Left lung (tissue), 10 donors: ENCODE results near the gene ACACA. TPM values are rescaled to one million over a fixed set of nuclear protein-coding genes. Genes with fewer than 3 reads are reported as not detected.

ENCODE experiments used
- ATAC-seq: fragments of 200-7000 bp; cut with Tn5 transposase; one replicate; pipeline ENCODE4 v1.9.1; 2020; ENCODE audit warnings: moderate library complexity
- DNase-seq, 4 donors: peaks; one replicate each; pipeline ENCODE4 v3.0.0-alpha.2; 2013 to 2020
- H3K27ac ChIP-seq, 2 donors: fragments of 200-600 bp; sonication (generic) in 1 of 2; one replicate each; pipeline versions ENCODE4 v1.5.0 to v1.8.0; 2020 to 2021
- H3K27me3 ChIP-seq, 2 donors: fragments of 200-600 bp; sonication (generic) in 1 of 2; one replicate each; pipeline versions ENCODE4 v1.5.0 to v1.8.0; 2020 to 2021
- H3K36me3 ChIP-seq, 2 donors: fragments of 200-600 bp; sonication (generic) in 1 of 2; one replicate each; pipeline versions ENCODE4 v1.5.0 to v1.8.0; 2020 to 2021
- H3K4me1 ChIP-seq, 2 donors: fragments of 200-600 bp; one replicate each; pipeline ENCODE4 v1.8.0; 2021
- H3K4me3 ChIP-seq, 2 donors: fragments of 200-600 bp; sonication (generic) in 1 of 2; one replicate each; pipeline versions ENCODE4 v1.5.0 to v1.8.0; 2020 to 2021; ENCODE audit warnings: mild to moderate bottlenecking in 1 of 2
- H3K9me3 ChIP-seq, 2 donors: fragments of 200-600 bp; sonication (generic) in 1 of 2; one replicate each; pipeline versions ENCODE4 v1.5.0 to v1.8.0; 2020 to 2021
- CTCF ChIP-seq, 2 donors: fragments of 200-600 bp; sonication (generic) in 1 of 2; IDR thresholded peaks; one replicate each; pipeline versions ENCODE4 v1.5.0 to v1.8.0; 2021; ENCODE audit warnings: antibody characterized with exemption in 2 of 2
- intact Hi-C, 2 donors: fragments of 100-400 bp; cut with DNase I; formaldehyde crosslinking; loops; one replicate each; pipeline versions ENCODE4 v1.11.2 to v1.14.2; 2022
- polyA plus RNA-seq, 6 donors: library from polyadenylated mRNA; unstranded; fragments of 120-200 nt; gene quantifications; one replicate each; pipeline ENCODE4 v1.2.1, GENCODE V29; 2013; ENCODE audit not compliant: insufficient read length in 6 of 6
- total RNA-seq, 2 donors: library from RNA; stranded (reverse); fragmentation: NEBNext Ultra II Directional; extraction: Animal tissue kit (Norgen Biotek cat#: 25700); gene quantifications; one replicate each; pipeline ENCODE4 v1.2.1, GENCODE V29; 2021
- donor health status: DM: no; HTN: yes; CAD: no.
- donor health status: DM: no; HTN: no; CAD: no.

The ACACA gene
- total and polyA plus RNA-seq, 8 donors, result 43.6 to 128 (median 53.3) TPM

- H3K27ac ChIP-seq, result no peak overlapping the region
- no peaks in the 10 kb centered on the region for H3K9me3 ChIP-seq
- no peak overlapping the region for H3K4me3 ChIP-seq
- peak; percentile 61 for ATAC-seq
- peaks cover 0 to 67% of the 10 kb centered on the region in 2 donors for H3K36me3 ChIP-seq
- DNase-seq, result peak in 1 of 4 donors; percentile 7
- no peaks in the 10 kb centered on the region for H3K27me3 ChIP-seq
- no peak for TF ChIP-seq CTCF (IDR thresholded peaks at IDR 0.05)
- H3K4me1 ChIP-seq, result no peaks in the 10 kb centered on the region
- intact Hi-C loops, result no loop called here
Observed at GRCh38 chr17:37177254-37177870, 229.3 kb downstream of the ACACA start.

GRCh38 chr17:37176723-37177122, 229.9 kb downstream of the ACACA start:
- Histone ChIP-seq H3K36me3 (peaks cover 0 to 68% of the 10 kb centered on the region in 2 donors), H3K27ac (no peak overlapping the region), H3K4me3 (no peak overlapping the region), H3K27me3 (no peaks in the 10 kb centered on the region), H3K4me1 (no peaks in the 10 kb centered on the region), H3K9me3 (no peaks in the 10 kb centered on the region)
- intact Hi-C loops, result no loop called here
- ATAC-seq (no peak), DNase-seq (no peak)
- TF ChIP-seq CTCF (IDR thresholded peaks at IDR 0.05), result no peak

GRCh38 chr17:37174205-37174604, 232.4 kb downstream of the ACACA start:
- peaks cover 0 to 47% of the 10 kb centered on the region in 2 donors for H3K36me3 ChIP-seq
- H3K27me3 ChIP-seq, result no peaks in the 10 kb centered on the region
- intact Hi-C loops, result no loop called here
- no peaks in the 10 kb centered on the region for H3K4me1 ChIP-seq
- H3K27ac ChIP-seq, result no peak overlapping the region
- ATAC-seq (no peak), DNase-seq (peak in 1 of 4 donors; percentile 33)
- TF ChIP-seq CTCF (IDR thresholded peaks at IDR 0.05), result no peak
- H3K4me3 ChIP-seq, result no peak overlapping the region
- no peaks in the 10 kb centered on the region for H3K9me3 ChIP-seq

- H3K4me3 ChIP-seq, result no peak overlapping the region
- no peak for ATAC-seq
- H3K27me3 ChIP-seq, result no peaks in the 10 kb centered on the region
- no peak overlapping the region for H3K27ac ChIP-seq
- peaks cover 0 to 21% of the 10 kb centered on the region in 2 donors for H3K36me3 ChIP-seq
- H3K4me1 ChIP-seq, result peaks cover 0 to 5% of the 10 kb centered on the region in 2 donors
- DNase-seq, result no peak
- intact Hi-C loops, result no loop called here
- H3K9me3 ChIP-seq, result no peaks in the 10 kb centered on the region
- TF ChIP-seq CTCF (IDR thresholded peaks at IDR 0.05), result no peak
Observed at GRCh38 chr17:37170881-37171425, 235.7 kb downstream of the ACACA start.

- no peak overlapping the region for H3K27ac ChIP-seq
- H3K36me3 ChIP-seq, result peaks cover 0 to 6% of the 10 kb centered on the region in 2 donors
- no peaks in the 10 kb centered on the region for H3K9me3 ChIP-seq
- ATAC-seq, result peak; percentile 53
- H3K4me1 ChIP-seq, result peaks cover 0 to 5% of the 10 kb centered on the region in 2 donors
- intact Hi-C loops, result no loop called here
- no peak overlapping the region for H3K4me3 ChIP-seq
- TF ChIP-seq CTCF (IDR thresholded peaks at IDR 0.05), result no peak
- no peak for DNase-seq
- H3K27me3 ChIP-seq, result no peaks in the 10 kb centered on the region
Observed at GRCh38 chr17:37168731-37169353, 237.8 kb downstream of the ACACA start.
